Stimulated activated CD4-positive, alpha-beta T cell treated with anti-CD3 and anti-CD28 coated beads, Interleukin-1b, Interleukin-23, amount 100 ng/mL, for 24 hours (primary cell): Measurements from ENCODE around the gene WDFY4.

Experiments
- DNase-seq, 4 experiments: peaks; one replicate each; pipeline ENCODE4 v3.0.0-alpha.2; 2020; ENCODE audit warnings: low read depth in 4 of 4, low spot score in 1 of 4

Gene WDFY4

DNA sequence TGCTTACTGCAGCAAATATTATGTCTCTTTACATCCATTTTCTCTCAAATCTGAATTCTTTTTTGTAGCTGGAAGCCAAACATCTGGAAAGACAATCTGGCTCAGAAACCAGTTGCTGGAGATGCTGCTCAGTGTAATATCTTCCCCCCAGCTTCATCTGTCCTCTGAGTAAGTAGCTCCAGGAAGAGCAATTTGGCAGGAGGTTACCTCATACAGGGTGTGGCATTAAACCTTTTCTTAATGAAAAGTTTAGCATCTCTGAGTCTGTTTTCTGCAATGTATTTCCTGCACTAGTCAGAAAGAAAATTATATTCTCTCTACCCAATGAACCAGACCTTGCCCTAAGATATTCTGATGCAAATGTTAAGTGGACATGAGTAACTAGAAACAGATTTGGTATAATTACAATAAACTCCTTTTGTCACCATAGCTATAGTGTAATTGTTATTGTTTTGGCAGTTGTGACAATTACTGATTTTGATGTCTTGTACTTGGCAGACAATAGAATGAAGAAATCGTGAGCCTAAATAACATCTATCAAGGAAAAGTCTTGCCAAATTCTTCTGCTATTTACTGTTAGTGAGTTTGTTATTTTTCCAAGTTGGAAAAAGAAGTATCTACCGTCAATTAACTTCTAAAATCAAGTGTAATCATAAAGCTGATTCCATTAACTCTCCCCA, 123.3 kb downstream of the WDFY4 start:
- no peak for DNase-seq

DNA sequence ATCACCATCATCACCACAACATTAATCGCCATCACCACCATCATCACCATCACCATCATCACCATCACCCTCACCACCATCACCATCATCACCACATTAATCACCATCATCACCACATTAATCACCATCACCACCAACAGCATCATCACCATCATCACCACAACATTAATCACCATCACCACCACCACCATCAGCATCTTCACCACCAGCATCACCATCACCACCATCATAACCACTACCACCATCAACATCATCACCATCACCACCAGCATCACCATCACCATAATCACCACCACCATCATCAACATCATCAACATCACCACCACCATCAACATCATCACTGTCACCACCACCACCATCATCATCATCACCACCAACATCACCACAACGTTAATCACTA, 124.6 kb downstream of the WDFY4 start:
- DNase-seq, result no peak

DNA sequence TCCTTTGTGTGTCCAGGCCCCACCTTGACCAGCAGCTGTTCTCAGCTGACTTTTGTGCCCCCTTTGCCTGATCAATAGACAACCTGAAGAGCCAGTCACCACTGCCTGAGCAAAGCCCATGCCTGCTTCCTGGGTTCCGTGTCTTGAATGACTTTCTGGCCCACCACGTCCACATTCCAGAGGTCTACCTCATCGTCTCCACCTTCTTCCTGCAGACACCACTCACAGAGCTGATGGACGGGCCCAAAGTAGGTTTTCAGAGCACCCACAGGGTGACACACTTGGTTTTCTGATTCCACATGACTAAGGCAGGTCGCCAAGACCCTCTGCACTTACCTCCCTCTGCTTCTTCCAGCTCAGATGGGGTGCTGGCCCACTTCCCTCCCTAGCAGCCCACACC, 126.8 kb downstream of the WDFY4 start:
- DNase-seq, result no peak

DNA sequence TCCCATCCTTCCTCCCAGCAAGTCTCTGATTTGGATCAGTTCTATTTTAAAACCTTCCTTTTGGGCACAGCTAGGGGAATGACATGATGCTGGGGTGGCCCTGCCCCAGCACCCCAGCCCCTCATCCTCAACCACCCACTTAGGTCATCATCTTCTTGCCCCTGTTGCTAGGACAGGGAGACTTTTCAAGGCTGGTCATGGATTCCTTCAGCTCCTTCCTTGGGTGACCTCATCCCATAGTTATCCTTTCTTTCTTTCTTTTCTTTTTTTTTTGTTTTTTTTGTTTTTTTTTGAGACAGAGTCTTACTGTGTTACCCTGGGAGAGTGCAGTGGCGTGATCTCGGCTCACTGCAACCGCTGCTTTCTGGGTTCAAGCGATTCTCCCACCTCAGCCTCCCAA, 127.2 kb downstream of the WDFY4 start:
- no peak for DNase-seq

DNA sequence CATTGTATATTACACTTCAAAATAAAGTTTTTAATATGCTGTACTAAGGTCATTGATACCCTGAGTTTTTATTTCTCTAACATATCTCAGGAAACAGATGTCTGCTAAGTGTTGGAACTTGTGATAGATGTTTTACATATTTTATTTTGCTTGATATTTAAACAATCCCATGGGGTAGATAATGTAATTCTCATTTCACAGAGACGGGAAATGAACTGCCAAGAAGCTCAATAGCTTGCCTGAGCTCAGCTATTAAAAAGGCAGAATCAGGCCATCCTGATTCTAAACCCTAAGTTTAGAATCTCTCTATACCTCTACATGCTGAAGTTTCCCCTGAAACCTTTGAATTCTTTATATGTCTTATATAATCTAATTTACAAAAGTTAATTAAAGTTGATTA, 128.6 kb downstream of the WDFY4 start:
- DNase-seq, result no peak

DNA sequence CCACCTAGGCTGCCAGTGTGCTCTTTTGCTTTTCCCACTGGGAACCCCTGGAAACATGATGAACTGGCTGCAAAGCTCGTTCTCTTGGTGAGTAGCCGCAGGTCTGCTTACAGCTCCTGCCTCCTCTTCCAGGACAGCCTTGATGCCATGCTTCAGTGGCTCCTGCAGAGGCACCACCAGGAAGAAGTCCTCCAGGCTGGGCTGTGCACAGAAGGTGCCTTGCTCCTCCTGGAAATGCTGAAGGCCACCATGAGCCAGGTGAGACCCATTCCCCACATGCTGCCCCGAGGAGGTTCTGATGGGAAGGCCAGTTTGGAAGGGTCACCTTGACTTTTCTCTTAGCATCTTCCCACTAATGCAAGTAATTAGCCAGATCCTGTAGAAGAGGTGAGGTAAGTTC, 129.2 kb downstream of the WDFY4 start:
- DNase-seq, result no peak

DNA sequence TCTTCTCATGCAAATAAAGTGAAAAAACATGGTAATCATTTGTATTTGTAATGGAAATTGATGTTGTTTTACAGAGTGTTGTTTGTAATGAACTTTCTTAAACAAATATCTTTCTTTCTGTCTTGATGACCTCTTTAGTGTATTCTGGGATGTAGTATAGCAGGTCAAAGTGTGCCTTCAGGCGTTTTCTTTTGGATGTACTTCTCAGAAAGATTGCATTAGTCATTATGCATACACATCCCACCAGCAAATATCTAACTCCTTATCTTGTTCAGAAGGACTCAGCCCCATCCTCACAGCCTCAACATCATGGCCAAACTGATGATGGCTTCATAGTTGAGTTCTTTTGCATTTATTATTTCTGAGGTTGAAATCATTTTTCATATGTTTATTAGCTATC, 130.3 kb downstream of the WDFY4 start:
- no peak for DNase-seq

DNA sequence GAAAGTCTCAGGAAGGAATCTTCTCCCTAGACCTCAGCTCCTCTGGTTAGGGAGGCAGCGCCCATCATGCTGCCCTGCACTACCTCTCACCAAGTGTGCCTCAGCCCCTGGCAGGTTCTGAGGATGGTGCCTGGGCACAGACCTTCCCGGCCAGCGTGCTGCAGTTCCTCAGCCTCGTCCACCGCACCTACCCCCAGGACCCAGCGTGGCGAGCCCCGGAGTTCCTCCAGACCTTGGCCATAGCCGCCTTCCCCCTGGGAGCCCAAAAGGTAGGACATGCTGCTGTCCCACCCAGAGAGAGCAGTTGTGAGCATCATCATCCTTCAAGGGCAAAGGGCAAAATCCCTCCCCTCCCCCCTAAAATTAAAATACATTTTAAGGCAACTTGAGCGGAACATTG, 132.5 kb downstream of the WDFY4 start:
- DNase-seq, result no peak

DNA sequence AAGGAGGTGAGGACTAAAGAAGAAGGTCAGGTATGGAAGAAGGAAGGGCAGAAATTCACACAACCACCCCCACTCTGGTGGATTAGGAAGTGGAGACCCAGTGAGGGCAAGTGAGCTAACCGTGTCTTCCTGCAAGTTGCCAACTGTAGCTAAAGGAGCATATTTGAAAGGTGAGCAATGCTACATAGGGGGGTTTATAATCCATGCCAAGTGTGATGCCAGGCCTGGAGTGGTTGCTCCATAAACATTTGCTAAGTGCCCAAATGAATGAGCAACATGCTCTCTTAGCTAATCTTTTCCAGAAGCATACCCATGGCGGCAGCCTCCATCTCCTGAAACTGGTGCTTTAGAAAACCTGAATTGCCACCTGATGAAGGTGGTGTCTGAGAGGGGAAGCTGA, 133.4 kb downstream of the WDFY4 start:
- no peak for DNase-seq

DNA sequence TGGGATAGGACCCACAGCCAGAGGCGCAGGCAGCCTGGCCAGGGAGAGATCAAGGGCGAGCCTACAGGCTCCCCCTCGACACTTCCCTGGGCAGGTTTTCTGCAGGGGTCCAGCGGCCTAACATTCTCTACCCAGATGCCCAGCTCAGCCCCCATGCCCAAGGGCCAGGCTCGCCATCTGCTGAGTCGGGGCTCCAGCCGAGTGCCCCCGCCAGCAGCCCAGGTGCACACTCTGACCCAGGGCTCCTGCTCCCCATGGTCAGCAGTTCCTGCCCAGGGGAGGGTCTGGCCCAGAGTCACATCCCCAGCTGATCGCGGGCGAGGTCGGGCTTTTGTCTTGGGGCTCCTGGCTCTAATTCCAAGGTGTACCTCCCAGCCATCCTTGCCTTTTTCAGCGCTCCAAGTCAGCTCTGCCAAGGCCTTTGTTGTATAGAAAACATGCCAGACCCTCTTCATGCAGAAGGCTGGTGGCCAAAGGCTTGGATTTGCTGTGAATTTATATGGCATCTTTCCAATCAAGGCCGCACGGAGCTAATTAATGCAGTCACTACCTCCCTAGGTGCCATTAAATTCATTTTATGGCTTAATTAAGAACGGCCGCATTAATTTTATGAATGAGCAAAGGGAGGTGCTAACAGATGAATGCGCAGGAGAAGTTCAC, 134.3 kb downstream of the WDFY4 start:
- no peak for DNase-seq

DNA sequence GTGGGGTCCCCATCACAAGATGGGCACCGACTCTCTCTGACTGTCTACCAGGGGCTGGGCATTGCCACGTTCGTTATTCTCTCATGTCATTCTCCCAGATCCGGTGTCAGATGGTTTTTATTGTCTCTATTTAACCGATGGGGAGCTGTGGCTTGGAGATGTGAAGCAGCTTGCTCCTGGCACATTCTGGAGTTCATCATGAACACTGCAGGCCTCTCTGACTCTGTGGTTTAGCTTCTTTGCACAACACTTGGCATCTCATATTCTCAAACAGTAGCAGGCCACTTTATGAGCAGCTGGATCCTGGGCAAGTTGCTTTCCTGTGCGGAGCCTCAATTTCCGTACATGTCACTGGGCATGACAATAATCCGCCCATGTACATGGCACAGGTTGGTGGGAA, 135.1 kb downstream of the WDFY4 start:
- no peak for DNase-seq

DNA sequence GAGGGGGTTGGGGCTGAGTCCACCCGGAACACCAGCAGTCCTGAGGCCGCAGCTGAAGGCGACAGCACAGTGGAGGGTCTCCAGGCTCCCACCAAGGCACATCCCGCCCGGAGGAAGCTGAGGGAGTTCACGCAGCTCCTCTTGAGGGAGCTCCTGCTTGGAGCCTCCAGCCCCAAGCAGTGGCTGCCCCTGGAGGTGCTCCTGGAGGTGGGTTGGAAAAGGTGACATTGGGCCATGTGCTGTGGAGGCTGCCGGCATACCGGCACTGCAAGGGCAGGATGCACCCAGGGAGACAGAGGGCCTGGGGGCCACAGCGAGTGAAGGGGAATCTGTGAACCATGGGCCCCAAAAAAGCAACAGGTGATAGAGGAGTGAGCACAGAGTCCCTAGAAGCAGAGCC, 135.6 kb downstream of the WDFY4 start:
- DNase-seq, result no peak

DNA sequence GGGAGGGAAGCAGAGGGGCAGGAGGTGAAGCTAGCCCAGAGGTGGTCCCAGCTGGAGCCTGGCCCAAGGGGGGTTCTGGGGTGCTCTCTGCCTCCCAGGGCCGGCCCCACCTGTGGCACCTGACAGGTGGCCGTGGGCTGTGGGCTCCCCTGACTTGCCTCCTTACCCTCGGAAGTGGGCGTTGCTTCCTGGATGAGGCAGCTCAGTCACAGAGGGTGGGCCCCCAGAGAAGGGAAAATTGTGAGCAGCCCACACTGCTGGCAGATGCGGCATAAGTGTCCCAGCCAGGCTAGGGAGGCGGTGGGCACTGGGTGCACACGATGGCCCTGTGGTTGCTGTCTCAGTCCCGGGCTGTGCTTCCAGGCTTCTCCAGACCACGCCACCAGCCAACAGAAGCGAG, 136.0 kb downstream of the WDFY4 start:
- no peak for DNase-seq

DNA sequence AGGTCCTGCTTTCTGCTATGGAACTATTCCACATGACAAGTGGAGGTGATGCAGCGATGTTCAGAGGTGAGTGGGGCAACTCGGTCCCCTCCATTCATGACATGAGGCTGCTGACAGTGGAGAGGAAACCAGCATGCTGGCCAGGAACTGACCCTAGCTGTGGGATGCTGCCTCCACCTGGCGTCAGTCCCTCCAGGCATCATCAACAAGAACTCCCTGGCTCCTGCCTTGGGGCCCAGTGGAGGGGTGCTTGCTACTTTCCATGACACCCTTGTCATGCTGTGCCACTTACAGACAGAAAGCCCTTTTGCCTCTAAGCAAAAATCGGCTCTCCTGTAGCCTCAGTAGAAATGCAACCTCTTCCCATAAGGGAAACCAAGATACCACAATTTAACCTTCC, 136.4 kb downstream of the WDFY4 start:
- DNase-seq, result no peak

DNA sequence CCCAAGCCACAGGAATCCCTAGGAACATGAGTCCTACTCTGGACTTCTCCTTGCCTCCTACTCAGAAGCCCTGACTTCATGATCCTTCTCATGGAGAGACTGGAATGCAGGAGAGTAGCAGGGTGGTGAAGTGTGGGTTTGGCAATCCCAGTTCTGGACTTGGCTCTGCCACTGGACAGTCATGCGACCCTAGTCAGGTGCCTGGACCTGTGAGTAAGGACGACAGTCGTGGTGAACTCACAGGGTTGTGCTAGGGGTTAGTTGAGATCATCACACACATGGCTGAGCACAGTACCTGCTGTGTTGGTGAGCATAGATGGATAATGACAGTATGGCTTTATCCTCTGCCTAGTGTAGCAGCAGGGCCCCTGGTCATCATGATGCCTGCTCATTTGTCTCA, 137.0 kb downstream of the WDFY4 start:
- DNase-seq, result no peak

DNA sequence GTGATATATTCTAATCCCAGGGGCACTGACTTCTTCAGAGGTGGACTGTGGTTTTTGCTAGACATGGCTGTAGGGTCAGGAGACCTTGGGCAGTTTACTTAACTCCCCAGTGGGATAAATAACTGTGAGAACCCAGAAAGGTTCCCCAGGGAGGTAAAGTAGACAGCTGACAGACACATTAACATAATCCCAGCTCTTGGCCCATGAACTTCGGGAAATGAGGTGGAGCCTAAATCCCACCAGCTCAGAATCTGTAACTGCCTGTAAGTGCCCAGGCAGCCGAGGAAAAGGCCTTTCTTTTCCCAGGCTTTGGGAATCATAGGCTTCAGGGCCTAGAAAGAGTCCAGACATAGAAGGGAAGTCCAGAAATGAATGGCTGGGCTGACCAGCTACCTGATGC, 149.0 kb downstream of the WDFY4 start:
- DNase-seq, result no peak

DNA sequence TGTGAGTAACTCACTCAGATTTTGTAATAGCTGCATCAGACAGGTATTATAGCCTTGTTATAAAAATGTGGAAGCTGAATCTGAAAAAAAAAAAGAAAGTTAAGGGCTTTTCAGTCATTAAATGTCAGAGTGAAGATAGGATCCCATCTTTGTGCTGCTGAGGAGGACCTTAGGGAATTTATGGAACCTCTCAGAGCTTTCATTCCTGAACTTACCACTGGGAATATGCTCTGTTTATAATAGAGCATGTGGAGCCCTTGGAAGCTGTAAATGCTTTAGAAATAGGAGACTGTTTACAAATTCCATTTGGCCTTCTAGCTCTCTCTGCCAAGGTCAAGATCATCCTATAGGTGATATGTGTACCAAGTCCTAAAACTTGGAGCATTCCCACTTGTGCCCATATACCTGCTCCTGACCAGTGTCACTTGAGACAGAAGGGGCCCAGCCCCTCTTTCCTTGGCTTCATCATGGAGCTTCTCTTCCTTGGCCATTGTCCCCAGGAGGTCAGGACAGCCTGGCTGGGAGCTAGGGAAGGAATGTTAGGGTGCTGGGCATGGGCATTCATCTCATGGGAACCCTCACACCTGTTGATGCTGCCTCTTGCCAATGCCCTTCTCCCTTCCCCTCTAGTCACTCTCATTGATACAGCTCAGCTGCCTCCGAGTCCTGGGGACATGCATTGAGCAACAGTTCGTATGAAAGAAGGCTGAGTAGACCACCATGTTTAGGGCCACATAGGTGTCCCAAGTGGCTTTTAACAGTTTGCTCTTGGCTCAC, 149.7 kb downstream of the WDFY4 start:
- no peak for DNase-seq

DNA sequence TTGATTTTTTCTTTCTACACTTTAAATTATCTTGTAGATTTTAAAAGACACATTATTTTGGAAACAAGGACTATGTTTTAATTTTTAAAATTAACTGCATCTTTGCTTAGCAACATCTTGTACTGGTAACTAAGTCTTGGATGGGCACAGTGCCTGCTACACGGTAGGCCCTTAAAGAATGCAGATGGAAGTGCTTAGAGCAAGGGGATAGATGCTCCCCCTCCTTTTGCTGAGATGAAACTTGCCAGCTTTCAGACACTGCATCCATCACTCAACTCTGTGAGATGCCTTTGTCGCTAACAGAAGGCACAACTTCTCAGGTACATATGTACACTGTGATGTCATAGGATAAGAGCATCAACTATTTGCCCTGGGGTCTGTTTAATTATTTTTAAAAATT, 151.1 kb downstream of the WDFY4 start:
- no peak for DNase-seq

DNA sequence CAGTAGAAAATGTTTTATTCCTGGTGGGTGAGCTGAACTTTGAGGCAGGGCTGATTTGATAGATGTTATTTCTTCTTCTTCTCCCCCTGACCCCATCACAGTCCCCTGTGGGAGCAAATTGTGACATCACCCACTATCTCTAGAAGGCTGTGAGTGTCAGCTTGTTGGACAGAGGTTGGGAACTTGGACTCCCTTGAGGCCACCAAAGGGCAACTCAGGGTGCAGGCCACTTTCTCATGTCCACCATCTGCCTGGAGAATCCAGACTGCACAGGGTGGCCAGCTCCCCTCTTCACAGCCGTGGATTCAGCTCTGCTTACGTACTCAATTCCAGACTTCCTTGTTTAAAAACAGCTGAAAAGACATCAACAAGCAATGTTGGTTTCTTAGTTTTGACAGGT, 151.9 kb downstream of the WDFY4 start:
- DNase-seq, result no peak

DNA sequence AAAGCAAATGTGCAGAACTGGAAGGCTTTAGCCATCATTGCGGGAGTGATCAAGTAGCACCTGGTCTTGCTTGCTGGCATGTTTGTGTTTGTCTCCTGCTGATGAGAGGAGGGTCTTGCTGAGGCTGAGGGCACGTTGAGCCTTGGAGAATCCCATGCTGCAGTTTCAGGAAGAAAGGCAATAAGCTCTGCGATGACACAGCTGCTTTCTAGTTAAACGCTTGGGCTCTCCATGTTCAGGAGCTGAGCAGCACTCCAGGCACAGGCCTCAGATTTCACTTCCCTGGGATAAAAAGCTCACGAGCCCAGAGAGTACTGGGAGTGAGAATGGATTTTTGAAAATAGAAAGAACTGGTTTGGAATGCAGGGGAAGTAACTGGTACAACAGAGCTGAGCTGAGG, 154.2 kb downstream of the WDFY4 start:
- no peak for DNase-seq

DNA sequence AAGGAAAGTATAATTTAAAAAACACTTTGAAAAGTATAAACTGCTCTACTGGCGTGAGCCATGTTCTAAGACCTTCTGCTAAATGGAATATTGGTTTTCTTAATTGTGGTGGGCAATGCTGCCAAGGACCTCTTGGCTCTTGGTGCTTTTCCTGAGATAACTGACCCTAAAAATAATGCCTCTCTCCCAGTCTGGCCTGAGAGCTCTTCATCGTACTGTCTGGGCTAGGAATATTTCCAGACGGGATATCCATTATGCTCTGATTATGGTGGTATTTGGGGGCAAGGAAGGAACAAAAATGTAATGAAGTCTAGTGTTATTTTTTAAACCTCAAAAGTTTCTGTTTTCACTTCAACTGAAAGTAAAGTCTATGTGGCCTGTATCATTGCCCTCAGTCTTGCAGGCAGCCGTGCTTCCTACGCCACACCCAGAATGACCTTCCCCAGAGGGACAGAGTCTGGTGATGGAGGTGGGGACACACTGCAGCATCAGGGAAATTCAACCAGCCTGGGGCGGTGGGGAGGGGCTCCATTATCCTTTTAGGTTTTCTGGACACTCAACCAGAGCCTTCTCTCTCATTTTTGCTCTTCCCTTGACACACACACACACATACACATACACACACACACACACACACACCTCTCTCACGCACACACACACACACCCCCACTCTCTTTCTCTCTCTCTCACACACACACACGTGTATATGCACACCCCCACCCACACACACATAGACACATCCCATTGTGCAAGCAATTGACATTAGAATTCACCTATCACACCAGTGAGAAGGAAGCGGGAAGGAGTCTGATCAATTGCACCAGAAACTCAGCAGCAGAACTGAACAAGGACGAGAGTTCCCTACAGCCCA, 155.4 kb downstream of the WDFY4 start:
- DNase-seq, result no peak

DNA sequence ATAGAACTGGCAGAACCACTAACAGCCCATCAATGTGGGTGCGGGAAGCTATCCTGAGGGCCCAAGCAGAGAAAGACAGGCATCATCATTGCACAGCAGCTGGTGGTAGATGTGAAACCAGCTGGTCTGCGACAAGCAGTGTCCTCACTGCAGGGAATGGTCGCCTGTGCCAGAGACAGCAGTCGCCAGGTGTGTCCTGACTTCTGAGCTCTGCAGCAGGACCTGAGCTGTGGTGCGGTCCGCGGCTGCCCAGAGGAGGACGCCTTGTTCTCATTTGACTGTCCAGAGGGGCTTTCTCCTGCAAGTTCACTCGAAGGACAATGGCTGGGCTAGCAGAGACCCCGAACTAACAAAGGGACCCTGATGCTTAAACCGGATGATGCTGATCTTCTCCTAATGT, 157.6 kb downstream of the WDFY4 start:
- DNase-seq, result no peak
